Activated T-cell treated with anti-CD3 and anti-CD28 coated beads, Interleukin-2, amount 50 U/mL, for 24 hours (primary cell): ENCODE data around the gene TMEM145.

ENCODE experiments used
- DNase-seq: peaks from one replicate; pipeline ENCODE4 v3.0.0-alpha.2; 2020
- H3K27ac Mint-ChIP-seq: 2 replicates; pipeline ENCODE4 v1.8.0; 2020; ENCODE audit warnings: mild to moderate bottlenecking, mixed read lengths
- H3K27me3 Mint-ChIP-seq: 2 replicates; pipeline ENCODE4 v1.8.0; 2020; ENCODE audit warnings: mixed read lengths
- H3K36me3 Mint-ChIP-seq: 2 replicates; pipeline ENCODE4 v1.8.0; 2020; ENCODE audit warnings: low read depth, mixed read lengths
- H3K4me1 Mint-ChIP-seq: 2 replicates; pipeline ENCODE4 v1.8.0; 2020; ENCODE audit warnings: low read depth, mixed read lengths
- H3K4me3 Mint-ChIP-seq: 2 replicates; pipeline ENCODE4 v1.8.0; 2020; ENCODE audit warnings: mild to moderate bottlenecking, moderate library complexity, mixed read lengths
- H3K9me3 Mint-ChIP-seq: 2 replicates; pipeline ENCODE4 v1.8.0; 2020; ENCODE audit warnings: mixed read lengths

TMEM145 gene

DNA sequence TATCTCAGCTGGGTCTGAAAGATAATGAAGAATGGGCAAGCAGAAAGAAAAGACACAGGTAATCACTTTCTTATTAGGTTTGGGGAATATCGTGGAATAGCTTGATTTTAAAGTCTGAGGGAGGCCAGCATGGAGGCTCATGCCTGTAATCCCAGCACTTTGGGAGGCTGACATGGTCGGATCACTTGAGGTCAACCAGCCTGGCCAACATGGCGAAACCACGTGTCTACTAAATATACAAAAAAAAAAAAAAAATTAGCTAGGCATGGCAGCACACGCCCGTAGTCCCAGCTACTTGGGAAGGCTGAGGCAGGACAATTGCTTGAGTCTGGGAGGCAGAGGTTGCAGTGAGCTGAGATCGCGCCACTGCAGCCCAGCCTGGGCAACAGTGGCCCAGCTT is 9.2 kb upstream of the TMEM145 start:
- Mint-ChIP-seq H3K4me1 (peaks cover 27% of the 10 kb centered on the region), H3K27ac (peak overlapping the region; percentile 22), H3K27me3 (no peaks in the 10 kb centered on the region), H3K9me3 (no peaks in the 10 kb centered on the region), H3K36me3 (peaks cover 8% of the 10 kb centered on the region), H3K4me3 (no peak overlapping the region)
- DNase-seq: no peak

DNA sequence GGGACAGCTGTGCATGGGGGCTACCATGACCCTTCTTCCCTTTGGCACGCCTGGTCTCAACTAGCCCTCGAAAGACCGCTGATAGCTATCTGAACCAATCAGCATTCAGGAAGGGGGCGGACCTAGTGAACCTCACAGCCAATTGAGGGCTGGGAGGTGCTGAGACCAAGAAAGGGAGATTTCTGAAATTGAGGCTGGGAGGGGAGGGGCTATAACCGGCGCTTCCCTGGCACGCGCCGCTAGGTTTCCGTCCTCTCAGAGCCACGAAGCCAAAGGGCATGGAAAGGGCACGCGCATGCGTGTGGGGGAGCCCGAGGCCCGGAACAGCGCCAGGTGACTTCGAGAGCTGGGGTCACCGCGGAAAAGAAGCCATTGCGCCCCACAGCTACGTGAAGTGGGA is 6.5 kb upstream of the TMEM145 start:
- Mint-ChIP-seq H3K27ac (no peak overlapping the region), H3K36me3 (peaks cover 3% of the 10 kb centered on the region), H3K9me3 (no peaks in the 10 kb centered on the region), H3K4me1 (peaks cover 19% of the 10 kb centered on the region), H3K4me3 (no peak overlapping the region), H3K27me3 (peaks cover 8% of the 10 kb centered on the region)
- no peak for DNase-seq

DNA sequence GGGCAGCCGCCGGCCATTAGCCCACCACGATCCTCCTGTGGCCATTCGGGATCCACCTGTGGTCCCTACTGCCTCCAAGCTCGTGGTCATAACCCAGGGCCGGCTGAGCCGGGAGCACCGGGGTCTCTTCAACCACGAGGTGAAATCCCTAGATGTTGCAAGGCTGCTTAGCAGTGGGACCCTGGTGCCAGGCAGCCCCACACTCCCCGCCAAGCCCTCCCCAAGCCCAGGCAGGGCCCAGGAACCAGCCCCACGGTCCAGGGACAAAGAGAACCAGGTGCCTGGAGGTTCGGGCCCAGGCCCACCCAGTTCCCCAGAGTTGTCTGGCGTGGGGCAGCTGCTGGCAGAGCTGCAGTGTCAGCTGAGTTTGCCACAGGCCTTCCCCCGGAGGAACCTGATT is 3.4 kb upstream of the TMEM145 start:
- no peak overlapping the region for H3K4me3 Mint-ChIP-seq
- H3K9me3 Mint-ChIP-seq: no peaks in the 10 kb centered on the region
- H3K27me3 Mint-ChIP-seq: peaks cover 35% of the 10 kb centered on the region
- H3K4me1 Mint-ChIP-seq: peaks cover 9% of the 10 kb centered on the region
- H3K27ac Mint-ChIP-seq: no peak overlapping the region
- no peaks in the 10 kb centered on the region for H3K36me3 Mint-ChIP-seq
- no peak for DNase-seq

DNA sequence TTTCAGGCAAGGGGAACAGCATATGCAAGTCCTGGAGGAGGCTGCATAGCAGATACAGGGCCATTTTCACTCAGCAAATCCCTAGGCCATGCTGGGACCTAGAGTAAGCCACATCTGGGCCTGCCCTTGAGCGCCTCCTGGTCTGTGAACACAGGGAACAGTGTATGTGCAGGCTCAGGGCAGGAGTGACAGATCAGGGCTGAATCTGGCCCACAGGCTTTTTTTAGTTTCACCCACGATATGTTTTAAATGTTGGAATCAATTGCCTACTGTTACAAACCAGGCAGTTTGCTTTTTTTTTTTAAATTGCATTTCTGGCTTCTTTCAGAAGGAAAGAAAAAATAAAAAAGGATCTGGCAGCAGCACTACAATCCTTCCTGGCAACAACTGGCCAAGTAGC is 1.5 kb upstream of the TMEM145 start:
- H3K27ac Mint-ChIP-seq: no peak overlapping the region
- peaks cover 41% of the 10 kb centered on the region for H3K27me3 Mint-ChIP-seq
- H3K4me3 Mint-ChIP-seq: no peak overlapping the region
- H3K36me3 Mint-ChIP-seq: no peaks in the 10 kb centered on the region
- DNase-seq: no peak
- no peaks in the 10 kb centered on the region for H3K9me3 Mint-ChIP-seq
- peaks cover 9% of the 10 kb centered on the region for H3K4me1 Mint-ChIP-seq

DNA sequence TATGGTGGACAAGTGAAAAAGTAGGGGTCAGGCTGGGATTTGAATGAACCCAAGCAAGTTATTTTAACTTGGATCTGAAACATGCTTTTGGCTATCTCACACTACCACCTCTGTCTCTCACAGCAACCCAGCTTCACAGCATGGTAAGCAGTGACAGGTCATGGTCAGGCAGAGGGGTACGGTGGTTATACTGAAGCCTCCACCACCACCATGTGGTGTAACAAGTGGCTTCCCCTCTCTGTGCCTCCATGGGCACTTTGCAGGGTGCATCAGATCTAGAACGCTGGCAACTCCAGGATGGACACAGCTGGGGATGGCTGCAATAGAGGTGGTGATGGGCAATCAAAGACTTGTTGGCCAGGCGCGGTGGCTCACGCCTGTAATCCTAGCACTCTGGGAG is 739 bp upstream of the TMEM145 start:
- Mint-ChIP-seq H3K4me3 (peak overlapping the region; percentile 65), H3K9me3 (no peaks in the 10 kb centered on the region), H3K36me3 (no peaks in the 10 kb centered on the region), H3K27ac (no peak overlapping the region), H3K4me1 (peaks cover 12% of the 10 kb centered on the region), H3K27me3 (peaks cover 45% of the 10 kb centered on the region)
- no peak for DNase-seq

DNA sequence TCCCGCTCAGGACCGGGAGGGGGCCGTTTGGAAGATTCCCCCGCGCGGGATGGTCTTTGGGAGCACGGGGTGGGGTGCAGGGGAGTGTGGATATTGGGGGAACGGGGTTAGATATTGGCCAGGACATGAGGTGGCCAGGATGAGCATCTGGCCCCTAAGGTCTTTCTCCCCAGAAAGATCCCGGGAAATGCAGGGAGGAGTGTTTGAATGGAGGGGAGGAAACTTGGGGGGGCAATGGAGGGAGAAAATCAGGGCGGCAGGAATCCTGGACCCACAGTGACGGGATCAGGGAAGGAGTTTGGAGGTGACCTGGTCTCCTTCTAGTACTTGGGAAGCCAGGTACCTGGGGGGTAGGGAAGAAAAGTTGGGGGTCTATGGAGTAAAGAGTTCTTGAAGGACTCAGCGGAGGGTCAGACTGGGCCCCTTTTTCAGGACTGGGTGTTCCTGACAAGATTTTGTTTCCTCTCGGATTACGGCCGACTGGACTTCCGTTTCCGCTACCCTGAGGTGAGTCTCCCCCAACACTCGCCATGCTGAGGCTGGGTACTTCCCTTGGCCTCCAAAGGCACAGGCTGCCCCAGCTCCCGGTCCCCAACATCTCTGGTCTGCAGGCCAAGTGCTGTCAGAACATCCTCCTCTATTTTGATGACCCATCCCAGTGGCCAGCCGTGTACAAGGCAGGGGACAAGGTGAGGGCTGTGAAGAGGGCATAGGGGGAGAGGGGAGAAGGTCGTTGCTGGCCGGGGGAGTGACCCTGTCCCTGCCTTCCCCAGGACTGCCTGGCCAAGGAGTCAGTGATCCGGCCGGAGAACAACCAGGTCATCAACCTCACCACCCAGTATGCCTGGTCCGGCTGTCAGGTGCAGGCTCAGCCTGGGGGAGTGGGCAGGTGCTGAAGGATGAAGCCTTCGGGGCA is 989 bp downstream of the TMEM145 start:
- peaks cover 12% of the 10 kb centered on the region for H3K4me1 Mint-ChIP-seq
- DNase-seq: no peak
- no peaks in the 10 kb centered on the region for H3K9me3 Mint-ChIP-seq
- H3K4me3 Mint-ChIP-seq: peak overlapping the region; percentile 55
- H3K36me3 Mint-ChIP-seq: no peaks in the 10 kb centered on the region
- no peak overlapping the region for H3K27ac Mint-ChIP-seq
- H3K27me3 Mint-ChIP-seq: peaks cover 45% of the 10 kb centered on the region

DNA sequence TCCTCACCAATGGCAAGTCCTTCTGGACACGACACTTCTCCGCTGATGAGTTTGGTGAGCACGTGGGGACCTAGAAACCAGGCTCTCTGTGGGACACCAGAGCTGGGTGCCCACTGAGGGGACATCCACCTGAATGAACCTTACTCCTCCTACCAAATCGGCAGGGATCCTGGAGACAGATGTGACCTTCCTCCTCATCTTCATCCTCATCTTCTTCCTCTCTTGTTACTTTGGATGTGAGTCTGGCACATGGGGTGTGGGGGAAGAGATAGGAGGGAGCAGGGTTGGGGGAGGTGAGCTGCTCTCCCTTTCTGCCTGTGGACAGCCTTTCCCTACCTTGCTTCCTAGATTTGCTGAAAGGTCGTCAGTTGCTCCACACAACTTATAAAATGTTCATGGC is 1.9 kb downstream of the TMEM145 start:
- DNase-seq: no peak
- Mint-ChIP-seq H3K27ac (no peak overlapping the region), H3K9me3 (no peaks in the 10 kb centered on the region), H3K36me3 (no peaks in the 10 kb centered on the region), H3K27me3 (peaks cover 45% of the 10 kb centered on the region), H3K4me1 (peaks cover 12% of the 10 kb centered on the region), H3K4me3 (no peak overlapping the region)

DNA sequence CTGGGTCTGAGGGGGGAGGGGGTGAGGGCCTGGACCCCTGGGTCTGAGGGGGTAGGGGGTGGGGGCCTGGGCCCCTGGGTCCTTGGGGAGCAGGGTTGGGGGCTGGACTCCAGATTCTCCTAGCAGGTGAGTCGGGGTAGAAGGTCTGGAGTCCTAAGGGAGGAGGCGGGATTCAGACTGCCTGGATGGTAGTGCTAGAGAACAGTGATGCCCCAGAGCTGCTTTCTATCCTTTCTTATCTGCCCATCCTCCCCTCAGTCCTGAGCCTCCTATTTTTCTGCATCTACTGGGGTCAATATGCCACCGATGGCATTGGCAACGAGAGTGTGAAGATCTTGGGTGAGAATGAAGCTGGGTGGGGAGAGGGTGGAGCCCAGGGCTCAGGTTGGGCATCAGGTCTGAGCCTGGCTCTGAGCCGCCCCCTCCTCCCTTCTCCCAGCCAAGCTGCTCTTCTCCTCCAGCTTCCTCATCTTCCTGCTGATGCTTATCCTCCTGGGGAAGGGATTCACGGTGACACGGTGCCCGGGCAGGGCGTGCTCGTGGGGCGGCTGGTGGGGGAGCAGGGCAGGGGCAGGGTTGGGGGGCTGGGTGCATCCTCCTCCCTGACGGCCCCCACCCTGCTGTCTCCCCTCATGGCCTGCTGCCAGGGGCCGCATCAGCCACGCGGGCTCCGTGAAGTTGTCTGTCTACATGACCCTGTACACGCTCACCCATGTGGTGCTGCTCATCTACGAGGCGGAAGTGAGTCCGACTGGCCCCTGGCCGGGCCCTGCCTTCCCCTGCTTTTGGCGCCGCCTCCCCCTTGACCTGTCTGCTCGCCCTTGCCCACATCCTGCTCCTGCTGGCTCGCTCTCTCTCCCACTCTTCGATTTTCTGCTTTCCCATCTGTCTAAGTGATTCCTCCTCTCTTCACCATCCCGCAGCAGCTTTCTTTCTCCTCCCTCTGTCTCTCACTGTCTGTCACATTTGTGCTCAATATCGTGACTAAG is 3.4 kb downstream of the TMEM145 start:
- H3K4me3 Mint-ChIP-seq: no peak overlapping the region
- DNase-seq: no peak
- H3K36me3 Mint-ChIP-seq: no peaks in the 10 kb centered on the region
- H3K9me3 Mint-ChIP-seq: no peaks in the 10 kb centered on the region
- H3K27me3 Mint-ChIP-seq: peaks cover 37% of the 10 kb centered on the region
- H3K27ac Mint-ChIP-seq: no peak overlapping the region
- peaks cover 12% of the 10 kb centered on the region for H3K4me1 Mint-ChIP-seq

DNA sequence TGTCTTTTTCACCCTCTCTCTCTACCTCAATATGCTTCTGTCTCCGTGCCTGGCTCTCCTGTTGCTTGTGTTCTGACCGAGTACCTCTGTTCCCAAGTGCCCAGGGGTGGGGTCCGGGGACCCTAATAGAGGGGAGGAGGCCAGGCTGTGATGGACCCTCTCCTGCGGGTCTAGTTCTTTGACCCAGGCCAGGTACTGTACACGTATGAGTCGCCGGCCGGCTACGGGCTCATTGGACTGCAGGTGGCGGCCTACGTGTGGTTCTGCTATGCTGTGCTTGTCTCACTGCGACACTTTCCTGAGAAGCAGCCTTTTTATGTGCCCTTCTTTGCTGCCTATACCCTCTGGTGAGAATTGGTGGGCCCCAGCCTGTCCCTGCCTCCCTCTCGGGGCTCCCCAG is 4.4 kb downstream of the TMEM145 start:
- no peak overlapping the region for H3K27ac Mint-ChIP-seq

DNA sequence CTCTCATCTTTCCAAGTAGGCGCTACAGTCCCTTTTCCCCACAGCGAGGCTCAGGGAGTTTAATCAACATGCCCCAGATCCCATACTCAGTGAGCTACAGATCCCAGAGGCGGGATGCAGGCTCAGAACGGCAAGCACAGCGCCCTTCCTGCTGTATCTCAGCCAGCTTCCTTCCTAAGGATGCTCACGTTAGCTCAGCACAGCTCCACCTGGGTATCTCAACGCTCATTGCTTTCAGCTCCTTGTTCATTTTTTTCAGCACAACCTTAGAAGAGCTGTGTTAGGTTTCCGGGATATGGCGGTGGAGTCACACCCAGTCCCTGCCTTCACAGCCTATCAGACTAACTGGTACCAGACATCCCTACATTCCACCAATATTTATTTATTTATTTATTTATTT is 9.2 kb downstream of the TMEM145 start:
- Mint-ChIP-seq H3K36me3 (no peaks in the 10 kb centered on the region), H3K27ac (no peak overlapping the region), H3K4me1 (peaks cover 19% of the 10 kb centered on the region), H3K27me3 (peaks cover 22% of the 10 kb centered on the region), H3K9me3 (no peaks in the 10 kb centered on the region), H3K4me3 (no peak overlapping the region)
- DNase-seq: no peak

More for the DNA sequence above, 4.4 kb downstream of the TMEM145 start:
- H3K36me3 Mint-ChIP-seq: no peaks in the 10 kb centered on the region
- H3K27me3 Mint-ChIP-seq: peaks cover 33% of the 10 kb centered on the region
- H3K4me1 Mint-ChIP-seq: peaks cover 11% of the 10 kb centered on the region
- DNase-seq: no peak
- H3K4me3 Mint-ChIP-seq: no peak overlapping the region
- no peaks in the 10 kb centered on the region for H3K9me3 Mint-ChIP-seq

DNA sequence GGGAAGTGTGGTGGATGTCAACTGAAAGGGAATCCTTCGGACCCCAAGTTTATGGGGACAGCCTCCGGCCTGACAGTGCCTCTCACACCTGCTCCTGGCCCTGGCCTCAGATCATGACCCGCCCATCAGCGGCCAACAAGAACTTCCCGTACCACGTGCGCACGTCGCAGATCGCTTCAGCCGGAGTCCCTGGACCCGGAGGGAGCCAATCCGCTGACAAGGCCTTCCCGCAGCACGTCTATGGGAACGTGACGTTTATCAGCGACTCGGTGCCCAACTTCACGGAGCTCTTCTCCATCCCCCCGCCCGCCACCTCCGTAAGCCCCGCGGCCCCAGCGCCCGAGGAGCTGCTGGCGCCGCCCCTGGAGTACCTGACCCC is 10.4 kb downstream of the TMEM145 start:
- DNase-seq: no peak
- no peaks in the 10 kb centered on the region for H3K36me3 Mint-ChIP-seq
- peak overlapping the region; percentile 6 for H3K4me3 Mint-ChIP-seq
- H3K4me1 Mint-ChIP-seq: peaks cover 19% of the 10 kb centered on the region
- no peaks in the 10 kb centered on the region for H3K9me3 Mint-ChIP-seq
- H3K27ac Mint-ChIP-seq: no peak overlapping the region
- peaks cover 22% of the 10 kb centered on the region for H3K27me3 Mint-ChIP-seq

DNA sequence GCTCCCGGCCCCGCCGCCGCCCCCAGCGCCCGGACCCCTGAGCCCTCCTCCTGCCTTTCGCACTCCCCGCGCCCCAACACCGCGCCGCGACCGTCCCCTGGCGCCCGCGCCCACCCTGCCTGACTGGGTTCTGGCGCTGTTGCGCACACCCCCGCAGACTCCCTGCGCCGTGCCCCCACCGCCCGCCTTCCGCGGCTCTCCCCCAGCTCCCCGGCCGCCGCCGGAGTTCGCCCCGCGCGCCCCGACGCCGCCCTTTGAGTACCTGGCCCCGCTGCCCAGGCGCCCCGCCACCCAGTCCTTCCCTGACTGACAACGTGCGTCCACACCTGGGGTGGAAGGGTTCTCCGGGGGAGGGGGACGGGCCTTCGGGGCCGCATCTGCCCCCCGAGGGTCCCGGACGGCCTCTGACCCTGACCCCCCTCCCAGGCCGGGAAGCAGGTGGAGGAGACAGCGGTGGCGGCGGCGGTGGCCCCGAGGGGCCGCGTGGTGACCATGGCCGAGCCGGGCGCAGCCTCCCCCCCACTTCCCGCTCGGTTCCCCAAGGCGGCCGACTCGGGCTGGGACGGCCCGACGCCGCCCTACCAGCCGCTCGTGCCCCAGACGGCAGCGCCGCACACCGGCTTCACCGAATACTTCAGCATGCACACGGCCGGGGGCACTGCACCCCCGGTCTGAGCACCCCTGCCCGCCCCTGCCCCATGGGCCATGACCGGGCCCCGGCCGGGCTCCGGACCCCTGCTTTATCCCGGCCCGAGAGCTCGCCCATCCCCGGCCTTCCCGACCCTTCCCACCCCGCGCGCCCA is 10.9 kb downstream of the TMEM145 start:
- H3K27me3 Mint-ChIP-seq: peaks cover 22% of the 10 kb centered on the region

DNA sequence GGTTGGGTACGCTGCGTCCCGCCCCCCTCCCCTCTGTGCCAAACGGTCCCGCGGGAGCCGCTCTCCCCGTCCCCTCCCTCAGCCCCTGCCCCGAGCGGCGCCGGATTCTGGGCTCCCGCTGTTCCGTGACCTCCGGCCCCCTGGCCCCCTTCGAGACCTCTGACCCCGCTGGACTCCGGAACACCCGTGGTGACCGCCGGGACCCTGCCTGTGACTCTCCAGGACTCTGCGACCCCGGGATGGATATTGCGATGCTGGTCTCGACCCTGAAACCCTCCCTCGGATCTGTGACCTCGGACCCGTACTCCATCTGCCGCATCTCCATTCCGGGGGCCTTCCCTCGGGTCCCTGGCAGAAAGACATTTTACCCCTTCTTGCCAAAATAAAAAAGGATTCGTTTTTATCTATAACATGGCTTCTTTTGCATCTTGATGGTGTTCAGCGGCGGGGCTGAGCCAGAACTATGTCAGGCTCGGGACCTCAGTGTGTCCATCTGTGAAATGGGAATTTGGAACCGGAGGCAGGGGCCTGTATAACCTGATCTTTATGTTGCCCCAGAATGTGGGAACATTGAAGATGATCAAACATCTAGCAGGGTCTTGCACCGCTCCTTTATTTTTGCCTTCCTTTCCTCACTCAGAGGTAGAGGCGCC is 11.7 kb downstream of the TMEM145 start:
- Mint-ChIP-seq H3K36me3 (no peaks in the 10 kb centered on the region), H3K9me3 (no peaks in the 10 kb centered on the region), H3K4me3 (peak overlapping the region; percentile 84), H3K27me3 (peaks cover 22% of the 10 kb centered on the region), H3K4me1 (peaks cover 19% of the 10 kb centered on the region), H3K27ac (peak overlapping the region; percentile 84)
- no peak for DNase-seq

More for the DNA sequence above, 10.9 kb downstream of the TMEM145 start:
- Mint-ChIP-seq H3K4me1 (peaks cover 19% of the 10 kb centered on the region), H3K36me3 (no peaks in the 10 kb centered on the region), H3K4me3 (peak overlapping the region; percentile 84), H3K9me3 (no peaks in the 10 kb centered on the region), H3K27ac (no peak overlapping the region)
- peak; percentile 50 for DNase-seq
